SK-N-MC (cell line): Measurements from ENCODE around the gene NUBP1.
"Not testable (repeated sequence)": the region's sequence is repeated elsewhere in the genome, so short reads cannot be mapped to it uniquely, and the experiment has no call there.

ENCODE experiments used
- EZH2 ChIP-seq: fragments of 200-600 bp; sonication (generic); IDR thresholded peaks from one replicate; pipeline ENCODE4 v1.6.1; 2017; ENCODE audit warnings: antibody characterized with exemption
- FOXP2 ChIP-seq: optimal IDR thresholded peaks from 2 replicates; pipeline ENCODE3; 2011; ENCODE audit warnings: mild to moderate bottlenecking, moderate library complexity; ENCODE audit not compliant: insufficient read depth; ENCODE audit errors: extremely low read length, control extremely low read depth
- POLR2AphosphoS5 ChIP-seq: IDR thresholded peaks from 2 replicates; pipeline ENCODE4 v1.6.1; 2012; ENCODE audit warnings: mild to moderate bottlenecking, low read depth, low read length, borderline replicate concordance

GRCh38 chr16:10788630-10789029, 45.0 kb downstream of the NUBP1 start:
- TF ChIP-seq POLR2AphosphoS5, EZH2, FOXP2: not testable (repeated sequence)
